ENCODE results near the gene PLEKHH2.
A peak's percentile ranks its signal among the peaks of the same experiment; 100 is the strongest.

Gene PLEKHH2

DNA sequence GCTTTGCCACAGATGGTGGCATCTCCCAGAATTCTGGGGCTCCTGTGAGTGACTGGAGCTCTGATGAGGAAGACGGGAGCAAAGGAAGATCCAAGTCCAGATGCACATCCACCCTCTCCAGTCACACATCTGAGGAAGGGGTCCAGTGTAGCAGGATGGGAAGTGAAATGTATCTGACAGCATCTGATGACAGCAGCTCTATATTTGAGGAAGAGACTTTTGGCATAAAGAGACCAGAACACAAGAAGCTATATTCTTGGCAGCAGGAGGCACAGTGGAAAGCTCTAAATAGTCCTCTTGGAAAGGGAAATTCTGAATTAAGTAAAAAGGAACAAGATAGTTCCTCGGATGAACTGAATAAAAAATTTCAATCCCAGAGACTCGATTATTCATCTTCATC is 62.7 kb downstream of the PLEKHH2 start:
- no peaks in the 10 kb centered on the region for H3K36me3 ChIP-seq (ENCODE audit: low read depth)
- ATAC-seq (ENCODE audit: low read depth) (no peak), DNase-seq (ENCODE audit: low spot score) (no peak)
- H3K9me3 ChIP-seq (ENCODE audit: severe bottlenecking): no peaks in the 10 kb centered on the region
- no peaks in the 10 kb centered on the region for H3K27me3 ChIP-seq (ENCODE audit: insufficient read depth, poor library complexity, severe bottlenecking)
- H3K27ac ChIP-seq (ENCODE audit: poor library complexity, severe bottlenecking): no peak overlapping the region
- TF ChIP-seq, protein P1, sequence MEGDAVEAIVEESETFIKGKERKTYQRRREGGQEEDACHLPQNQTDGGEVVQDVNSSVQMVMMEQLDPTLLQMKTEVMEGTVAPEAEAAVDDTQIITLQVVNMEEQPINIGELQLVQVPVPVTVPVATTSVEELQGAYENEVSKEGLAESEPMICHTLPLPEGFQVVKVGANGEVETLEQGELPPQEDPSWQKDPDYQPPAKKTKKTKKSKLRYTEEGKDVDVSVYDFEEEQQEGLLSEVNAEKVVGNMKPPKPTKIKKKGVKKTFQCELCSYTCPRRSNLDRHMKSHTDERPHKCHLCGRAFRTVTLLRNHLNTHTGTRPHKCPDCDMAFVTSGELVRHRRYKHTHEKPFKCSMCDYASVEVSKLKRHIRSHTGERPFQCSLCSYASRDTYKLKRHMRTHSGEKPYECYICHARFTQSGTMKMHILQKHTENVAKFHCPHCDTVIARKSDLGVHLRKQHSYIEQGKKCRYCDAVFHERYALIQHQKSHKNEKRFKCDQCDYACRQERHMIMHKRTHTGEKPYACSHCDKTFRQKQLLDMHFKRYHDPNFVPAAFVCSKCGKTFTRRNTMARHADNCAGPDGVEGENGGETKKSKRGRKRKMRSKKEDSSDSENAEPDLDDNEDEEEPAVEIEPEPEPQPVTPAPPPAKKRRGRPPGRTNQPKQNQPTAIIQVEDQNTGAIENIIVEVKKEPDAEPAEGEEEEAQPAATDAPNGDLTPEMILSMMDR (IDR thresholded peaks at IDR 0.05; ENCODE audit: poor library complexity, severe bottlenecking): no peak
- no peak overlapping the region for H3K4me3 ChIP-seq (ENCODE audit: severe bottlenecking)
- H3K4me1 ChIP-seq (ENCODE audit: insufficient read depth, poor library complexity, severe bottlenecking): no peaks in the 10 kb centered on the region

DNA sequence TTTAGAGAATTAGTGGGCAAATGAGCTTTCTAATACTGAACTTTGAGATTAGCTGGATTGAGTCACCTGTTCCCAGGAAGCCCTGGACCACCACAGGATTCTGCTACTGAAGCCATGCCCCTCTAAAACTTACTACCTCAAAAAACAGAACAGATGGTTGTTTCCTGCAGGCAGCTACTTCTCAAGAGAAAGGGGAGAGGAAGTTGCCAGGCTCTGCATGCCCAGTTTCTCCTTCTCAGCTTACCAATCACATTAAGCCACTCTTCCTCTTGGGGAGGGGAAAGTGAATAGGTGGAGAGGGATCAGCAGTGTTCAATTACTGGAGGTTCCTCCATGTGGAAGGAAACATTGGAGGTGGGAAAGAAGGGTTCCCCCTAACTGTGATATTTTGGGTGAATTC is 64.1 kb downstream of the PLEKHH2 start:
- ATAC-seq (ENCODE audit: low read depth): no peak
- TF ChIP-seq, protein P1 (IDR thresholded peaks at IDR 0.05; ENCODE audit: poor library complexity, severe bottlenecking): no peak
- Histone ChIP-seq H3K9me3 (ENCODE audit: severe bottlenecking) (no peaks in the 10 kb centered on the region), H3K36me3 (ENCODE audit: low read depth) (no peaks in the 10 kb centered on the region), H3K4me1 (ENCODE audit: insufficient read depth, poor library complexity, severe bottlenecking) (no peaks in the 10 kb centered on the region), H3K27ac (ENCODE audit: poor library complexity, severe bottlenecking) (no peak overlapping the region), H3K4me3 (ENCODE audit: severe bottlenecking) (no peak overlapping the region), H3K27me3 (ENCODE audit: insufficient read depth, poor library complexity, severe bottlenecking) (no peaks in the 10 kb centered on the region)
- no peak for DNase-seq (ENCODE audit: low spot score)

DNA sequence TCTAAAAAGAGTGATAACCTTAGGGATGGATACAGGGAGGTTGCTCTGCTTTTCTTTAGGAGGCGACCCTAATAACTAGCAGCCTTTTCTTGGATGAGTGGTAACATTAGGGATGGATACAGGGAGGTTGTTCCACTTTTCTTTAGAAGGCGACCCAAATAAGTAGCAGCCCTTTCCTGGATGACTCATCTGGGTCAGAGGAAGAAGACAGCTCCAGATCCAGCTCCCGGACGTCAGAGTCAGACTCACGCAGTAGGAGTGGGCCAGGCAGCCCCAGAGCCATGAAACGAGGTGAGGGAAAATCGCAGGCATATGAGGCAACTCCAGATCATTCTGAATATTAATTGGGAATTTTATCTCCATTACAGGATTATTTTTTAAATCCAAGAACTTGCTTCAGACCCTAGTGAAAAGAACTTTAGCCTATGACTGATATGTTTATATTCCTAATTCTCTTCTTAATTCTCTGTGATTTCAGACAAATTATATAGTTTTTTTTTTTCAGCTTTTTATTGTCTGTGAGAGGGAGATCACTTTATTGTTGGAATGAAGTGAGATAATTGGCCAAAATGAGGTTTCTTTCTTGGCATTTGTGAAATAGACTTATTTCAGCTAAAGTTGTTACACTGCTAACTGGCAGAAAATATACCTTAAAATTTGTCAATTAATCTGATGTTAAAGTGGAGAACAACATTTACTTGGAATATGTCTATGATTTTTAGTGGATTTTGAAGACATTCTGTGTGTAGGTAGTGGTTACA is 70.4 kb downstream of the PLEKHH2 start:
- Histone ChIP-seq H3K9me3 (ENCODE audit: severe bottlenecking) (no peaks in the 10 kb centered on the region), H3K27ac (ENCODE audit: poor library complexity, severe bottlenecking) (no peak overlapping the region), H3K4me1 (ENCODE audit: insufficient read depth, poor library complexity, severe bottlenecking) (no peaks in the 10 kb centered on the region), H3K36me3 (ENCODE audit: low read depth) (no peaks in the 10 kb centered on the region), H3K27me3 (ENCODE audit: insufficient read depth, poor library complexity, severe bottlenecking) (no peaks in the 10 kb centered on the region), H3K4me3 (ENCODE audit: severe bottlenecking) (no peak overlapping the region)
- ATAC-seq (ENCODE audit: low read depth) (peak; percentile 58), DNase-seq (ENCODE audit: low spot score) (no peak)
- TF ChIP-seq, protein P1 (IDR thresholded peaks at IDR 0.05; ENCODE audit: poor library complexity, severe bottlenecking): no peak

- Histone ChIP-seq H3K27me3 (ENCODE audit: insufficient read depth, poor library complexity, severe bottlenecking) (no peaks in the 10 kb centered on the region), H3K4me1 (ENCODE audit: insufficient read depth, poor library complexity, severe bottlenecking) (no peaks in the 10 kb centered on the region), H3K4me3 (ENCODE audit: severe bottlenecking) (no peak overlapping the region), H3K9me3 (ENCODE audit: severe bottlenecking) (no peaks in the 10 kb centered on the region), H3K27ac (ENCODE audit: poor library complexity, severe bottlenecking) (no peak overlapping the region), H3K36me3 (ENCODE audit: low read depth) (no peaks in the 10 kb centered on the region)
- DNase-seq (ENCODE audit: low spot score) (no peak), ATAC-seq (ENCODE audit: low read depth) (no peak)
- TF ChIP-seq, protein P1 (IDR thresholded peaks at IDR 0.05; ENCODE audit: poor library complexity, severe bottlenecking): no peak
Observed at GRCh38 chr2:43708178-43708577, 71.1 kb downstream of the PLEKHH2 start.

DNA sequence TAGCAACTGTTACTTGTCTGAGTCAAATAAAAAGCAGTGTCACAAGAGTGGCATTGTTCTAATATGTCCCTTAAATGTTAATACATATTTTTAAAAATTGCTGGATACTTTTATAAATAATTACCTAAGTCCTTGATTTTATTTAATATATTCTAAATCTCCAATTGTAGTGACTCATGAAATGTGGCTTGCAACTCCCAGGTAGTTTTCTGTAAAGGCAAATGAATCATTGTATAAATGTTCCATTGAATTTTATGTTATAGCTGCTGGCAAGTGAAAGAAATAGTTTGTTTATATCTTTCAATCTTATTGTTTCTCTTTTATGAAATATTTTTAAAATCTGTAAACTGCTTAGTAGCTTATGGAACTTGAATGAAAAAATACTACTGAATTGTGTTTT is 71.8 kb downstream of the PLEKHH2 start:
- H3K4me1 ChIP-seq (ENCODE audit: insufficient read depth, poor library complexity, severe bottlenecking): peaks cover 4% of the 10 kb centered on the region
- no peaks in the 10 kb centered on the region for H3K36me3 ChIP-seq (ENCODE audit: low read depth)
- H3K4me3 ChIP-seq (ENCODE audit: severe bottlenecking): no peak overlapping the region
- H3K27me3 ChIP-seq (ENCODE audit: insufficient read depth, poor library complexity, severe bottlenecking): no peaks in the 10 kb centered on the region
- H3K27ac ChIP-seq (ENCODE audit: poor library complexity, severe bottlenecking): no peak overlapping the region
- TF ChIP-seq, protein P1 (IDR thresholded peaks at IDR 0.05; ENCODE audit: poor library complexity, severe bottlenecking): no peak
- DNase-seq (ENCODE audit: low spot score): no peak
- ATAC-seq (ENCODE audit: low read depth): no peak
- no peaks in the 10 kb centered on the region for H3K9me3 ChIP-seq (ENCODE audit: severe bottlenecking)
